Endometrium (tissue), 2 donors: Measurements from ENCODE around the gene AP2A1.

Source experiments
- FAIRE-seq: peaks from 2 replicates; lab custom pipeline; 2012; peaks lifted over from hg19 to GRCh38; lab: Jason Lieb, UNC
- donor health status: control.
- donor health status: control.

AP2A1 gene

DNA sequence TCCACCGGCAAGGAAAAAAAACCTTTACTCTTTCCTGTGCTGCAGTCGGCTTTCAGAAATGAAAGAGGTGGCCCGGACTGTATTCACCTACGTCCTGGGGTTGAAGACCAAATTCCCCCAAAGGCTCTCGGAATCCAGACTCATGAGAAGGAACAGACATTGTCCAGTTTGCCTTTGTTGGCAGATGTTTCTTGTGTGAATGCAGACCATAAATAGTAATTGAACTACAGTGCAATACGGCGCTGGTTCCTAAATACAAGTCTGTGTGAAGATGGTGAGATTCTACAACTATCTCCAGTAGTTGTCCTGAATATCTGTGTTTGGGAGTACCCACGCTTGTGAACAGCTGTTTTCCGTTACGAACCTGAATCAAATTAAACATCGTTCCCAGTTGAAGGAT is 72.9 kb downstream of the AP2A1 start:
- FAIRE-seq, result no peak

DNA sequence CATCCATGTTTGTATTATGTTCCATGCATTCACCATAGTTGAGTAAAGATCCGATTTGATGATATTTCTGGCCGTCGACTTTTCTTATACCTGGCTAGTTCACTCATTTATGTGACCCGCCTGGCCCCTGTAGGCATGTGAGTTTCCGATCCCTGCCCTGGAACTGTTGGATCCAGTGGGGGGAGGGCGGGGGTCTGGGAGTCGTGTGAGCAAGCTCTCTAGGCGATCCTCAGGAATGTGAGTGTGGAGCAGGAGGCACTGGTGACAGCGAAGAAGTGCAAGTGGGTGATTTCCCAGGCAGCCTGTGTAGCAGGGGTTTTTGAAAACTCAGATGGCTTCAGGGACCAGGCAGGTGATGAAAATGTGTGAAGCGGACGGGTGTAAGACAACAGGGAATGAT is 73.5 kb downstream of the AP2A1 start:
- no peak for FAIRE-seq

DNA sequence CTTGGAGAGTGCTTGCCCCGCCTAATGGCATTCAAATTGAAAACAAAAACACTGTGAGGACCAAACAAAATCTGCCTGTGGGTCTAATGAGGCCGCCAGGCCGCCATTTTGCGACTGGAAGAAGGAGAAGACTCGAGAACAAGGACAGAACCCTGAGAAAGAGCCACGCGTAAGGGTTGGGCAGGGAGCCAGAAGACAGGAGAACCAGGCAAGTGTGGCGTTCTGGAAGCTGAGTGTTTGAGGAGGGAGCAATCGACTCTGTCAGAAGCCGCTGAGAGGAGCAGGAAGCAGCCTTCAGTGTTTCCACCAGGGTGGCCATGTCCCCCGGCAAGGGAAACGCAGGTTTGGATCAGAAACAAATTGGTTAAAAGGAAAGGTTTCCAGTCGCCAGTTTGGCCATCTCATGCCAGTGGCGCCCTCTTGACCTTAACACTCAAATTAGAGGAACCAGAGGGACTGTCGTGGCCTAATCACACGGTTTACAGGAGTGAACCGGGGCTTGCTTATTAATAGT is 74.0 kb downstream of the AP2A1 start:
- no peak for FAIRE-seq

DNA sequence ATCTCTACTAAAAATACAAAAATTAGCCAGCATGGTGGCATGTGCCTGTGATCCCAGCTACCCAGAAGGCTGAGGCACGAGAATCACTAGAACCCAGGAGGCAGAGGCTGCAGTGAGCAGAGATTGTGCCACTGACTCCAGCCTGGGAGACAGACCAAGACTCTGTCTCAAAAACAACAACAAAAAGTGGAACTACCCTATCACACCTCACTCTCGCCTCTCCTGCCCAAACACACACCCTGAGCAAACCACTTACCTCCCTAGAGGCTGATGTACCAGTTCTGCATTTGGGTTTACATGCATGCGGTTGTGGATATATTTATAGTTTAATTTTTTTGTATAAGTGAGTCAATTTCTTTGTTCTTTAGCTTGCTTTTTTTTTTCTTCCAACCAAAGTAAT is 76.5 kb downstream of the AP2A1 start:
- FAIRE-seq, result no peak

DNA sequence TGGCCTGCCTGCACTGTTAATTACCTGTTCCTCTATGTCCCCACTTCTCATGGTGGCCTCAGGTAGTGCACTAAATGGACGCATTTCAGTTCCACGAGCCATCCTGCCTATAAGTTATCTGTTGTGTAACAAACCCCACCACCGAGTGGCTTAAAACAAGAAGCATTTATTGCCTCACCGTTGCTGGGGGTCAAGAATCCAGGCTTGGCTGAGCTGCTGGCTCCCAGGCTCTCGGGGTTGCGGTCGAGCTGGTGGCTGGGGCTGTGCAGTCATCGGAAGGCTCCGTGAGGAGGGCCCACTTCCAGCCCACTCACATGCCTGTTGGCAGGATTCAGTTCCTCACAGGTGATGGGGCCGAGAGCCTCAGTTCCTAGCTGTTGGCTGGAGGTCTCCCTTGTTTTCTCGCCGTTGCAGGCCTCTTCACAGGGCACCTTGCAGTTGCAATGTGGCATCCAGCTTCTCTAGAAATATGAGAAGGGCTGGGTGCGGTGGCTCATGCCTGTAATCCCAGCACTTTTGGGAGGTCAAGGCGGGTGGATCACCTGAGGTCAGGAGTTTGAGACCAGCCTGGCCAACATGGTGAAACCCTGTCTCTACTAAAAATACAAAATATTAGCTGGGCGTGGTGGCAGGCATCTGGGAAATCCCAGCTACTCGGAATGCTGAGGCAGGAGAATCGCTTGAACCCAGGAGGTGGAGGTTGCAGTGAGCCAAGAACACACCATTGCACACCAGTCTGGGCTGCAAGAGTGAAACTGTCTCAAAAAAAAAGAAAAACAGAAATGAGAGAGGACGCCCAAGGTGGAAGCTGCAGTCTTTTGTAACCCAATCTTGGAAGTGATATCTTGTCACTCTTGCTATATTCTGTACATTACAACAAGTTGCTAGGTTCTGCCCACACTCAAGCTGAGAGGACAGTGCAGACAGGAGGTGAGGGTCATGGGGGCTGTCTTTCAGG is 77.6 kb downstream of the AP2A1 start:
- FAIRE-seq, result no peak

DNA sequence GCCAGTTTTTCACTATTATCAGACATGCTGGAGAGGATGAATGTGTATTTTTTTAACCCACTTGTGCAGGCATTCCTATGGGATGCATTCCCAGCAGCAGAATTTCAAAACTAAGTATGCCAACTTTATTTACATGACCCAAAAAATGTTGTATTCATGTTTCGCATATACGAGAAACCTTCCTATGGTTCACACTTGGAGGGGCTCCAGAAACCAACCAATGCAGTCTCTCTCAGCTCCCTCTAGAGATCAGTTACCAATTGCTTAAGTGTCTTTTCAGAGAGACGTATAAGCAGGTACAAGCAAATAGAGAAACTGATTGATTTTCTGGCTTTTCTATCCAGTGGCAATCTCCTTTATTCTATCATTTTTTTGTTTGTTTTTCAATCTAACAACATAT is 78.6 kb downstream of the AP2A1 start:
- no peak for FAIRE-seq

DNA sequence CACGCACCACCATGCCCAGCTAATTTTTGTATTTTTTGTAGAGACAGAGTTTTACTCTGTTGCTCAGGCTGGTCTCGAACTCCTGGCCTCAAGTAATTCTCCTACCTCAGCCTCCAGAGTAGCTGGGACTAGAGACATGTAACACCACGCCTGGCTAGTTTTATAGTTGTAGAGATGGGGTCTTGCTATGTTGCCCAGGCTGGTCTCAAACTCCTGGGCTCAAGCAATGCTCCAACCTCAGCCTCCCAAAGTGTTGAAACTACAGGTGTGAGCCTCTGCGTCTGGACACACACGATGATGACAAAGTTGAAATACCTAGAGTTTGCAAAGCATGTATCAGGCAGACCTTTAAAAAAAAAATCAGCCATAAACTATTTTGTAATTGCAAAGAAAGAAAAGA is 79.6 kb downstream of the AP2A1 start:
- FAIRE-seq, result no peak

DNA sequence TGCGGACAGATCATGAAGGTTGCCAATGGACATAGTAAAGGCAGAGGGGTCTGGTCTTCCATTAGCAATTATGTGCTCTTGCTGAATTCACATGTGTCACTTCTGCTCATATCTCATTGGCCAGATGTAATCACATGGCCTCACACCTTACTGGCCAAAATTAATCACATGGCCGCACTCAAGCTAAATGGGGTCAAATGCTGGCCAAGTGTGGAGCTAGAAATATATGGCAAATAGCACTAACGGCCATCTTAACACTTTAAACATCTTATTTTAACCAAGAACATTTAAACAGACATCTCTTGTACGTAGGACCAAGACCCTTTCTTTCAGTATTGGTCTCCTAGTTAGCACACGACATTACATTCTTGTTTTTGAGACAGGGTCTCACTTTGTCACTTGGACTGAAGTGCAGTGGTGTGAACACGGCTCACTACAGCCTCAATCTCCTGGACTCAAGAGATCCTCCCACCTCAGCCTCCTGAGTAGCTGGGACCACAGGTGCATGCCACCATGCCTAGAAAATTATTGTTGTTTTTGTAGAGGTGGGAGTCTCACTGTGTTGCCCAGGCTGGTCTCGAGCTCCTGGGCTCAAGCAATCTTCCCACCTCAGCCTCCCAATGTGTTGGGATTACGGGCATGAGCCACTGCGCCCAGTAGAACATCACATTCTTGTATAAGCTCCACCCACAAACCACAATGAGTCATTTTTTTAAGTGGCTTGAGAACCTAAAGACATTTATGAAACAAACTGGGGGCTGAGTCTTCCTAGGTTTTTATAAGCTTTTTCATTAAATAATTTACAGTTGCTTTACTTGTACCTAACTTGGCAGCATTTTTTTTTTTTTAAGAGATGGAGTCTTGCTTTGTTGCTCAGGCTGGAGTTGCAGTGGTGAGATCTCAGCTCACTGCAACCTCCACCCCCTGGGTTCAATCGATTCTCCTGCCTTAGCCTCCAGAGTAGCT is 81.2 kb downstream of the AP2A1 start:
- FAIRE-seq, result no peak

DNA sequence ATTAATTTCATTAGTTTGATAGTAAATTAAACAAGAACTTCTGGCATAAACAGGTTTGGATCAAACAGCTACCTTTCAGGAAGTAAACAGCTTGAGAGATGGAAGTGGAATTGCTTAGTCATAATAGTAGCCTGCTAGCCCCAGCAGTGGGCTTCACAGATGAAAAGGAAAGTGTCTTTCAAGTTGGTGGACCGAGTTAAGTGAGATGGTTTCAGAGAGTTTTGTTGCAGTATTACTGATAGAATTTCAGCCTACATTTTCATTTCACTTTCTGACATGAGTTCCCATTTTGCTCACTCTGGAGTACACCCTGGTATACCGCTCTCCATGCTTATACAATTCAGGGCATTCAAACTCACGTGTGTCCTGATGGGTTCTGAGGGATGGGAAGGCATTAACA is 82.1 kb downstream of the AP2A1 start:
- FAIRE-seq, result no peak

DNA sequence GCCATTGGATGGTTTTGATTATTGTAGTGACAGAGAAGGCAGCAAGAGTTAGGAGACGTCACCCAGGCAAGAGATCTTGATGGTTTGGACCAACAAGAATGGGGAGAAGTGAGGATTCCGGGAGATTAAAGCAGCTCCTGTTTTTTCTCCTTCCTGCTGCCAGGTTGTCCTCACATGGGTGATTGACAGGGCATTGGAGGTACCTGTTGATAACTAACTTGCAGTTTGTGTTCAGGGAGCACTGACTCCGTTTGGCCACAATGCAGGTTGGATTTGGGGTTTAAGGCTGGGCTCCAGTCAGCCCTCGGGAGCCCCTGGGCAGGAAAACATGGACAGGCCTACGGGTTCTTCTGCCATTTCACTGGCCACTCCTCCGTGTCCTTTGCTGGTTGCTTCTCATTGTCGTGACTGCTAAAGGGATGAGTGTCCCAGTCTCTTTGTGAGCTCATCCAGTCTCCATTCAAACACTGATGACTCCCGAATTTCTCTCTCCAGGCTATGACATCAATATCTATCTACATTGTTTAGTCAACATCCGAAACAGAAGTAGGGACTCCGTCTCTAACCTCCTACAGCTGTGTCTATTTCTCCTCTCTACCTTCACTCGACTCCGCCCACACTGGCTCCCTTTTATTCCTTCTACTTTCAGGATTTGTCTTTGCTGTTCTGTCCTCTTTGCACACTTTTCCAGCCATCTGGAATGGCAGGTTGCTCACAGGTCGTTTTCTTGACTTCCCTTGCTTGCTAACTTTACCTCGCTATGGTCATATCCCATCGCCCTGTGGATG is 82.8 kb downstream of the AP2A1 start:
- FAIRE-seq, result no peak

DNA sequence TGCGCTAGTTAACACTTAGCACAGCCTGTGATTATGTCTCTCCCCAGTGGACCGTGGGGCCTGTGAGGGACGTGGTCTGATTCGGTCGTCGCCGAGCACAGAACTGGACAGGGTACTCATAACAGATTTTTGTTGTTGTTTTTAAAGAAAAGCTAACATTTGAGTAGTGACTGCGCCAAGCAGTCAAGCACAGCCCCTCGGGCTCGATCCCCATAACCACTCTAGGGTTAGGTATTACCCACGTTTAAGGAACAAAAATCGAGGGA is 83.4 kb downstream of the AP2A1 start:
- no peak for FAIRE-seq

DNA sequence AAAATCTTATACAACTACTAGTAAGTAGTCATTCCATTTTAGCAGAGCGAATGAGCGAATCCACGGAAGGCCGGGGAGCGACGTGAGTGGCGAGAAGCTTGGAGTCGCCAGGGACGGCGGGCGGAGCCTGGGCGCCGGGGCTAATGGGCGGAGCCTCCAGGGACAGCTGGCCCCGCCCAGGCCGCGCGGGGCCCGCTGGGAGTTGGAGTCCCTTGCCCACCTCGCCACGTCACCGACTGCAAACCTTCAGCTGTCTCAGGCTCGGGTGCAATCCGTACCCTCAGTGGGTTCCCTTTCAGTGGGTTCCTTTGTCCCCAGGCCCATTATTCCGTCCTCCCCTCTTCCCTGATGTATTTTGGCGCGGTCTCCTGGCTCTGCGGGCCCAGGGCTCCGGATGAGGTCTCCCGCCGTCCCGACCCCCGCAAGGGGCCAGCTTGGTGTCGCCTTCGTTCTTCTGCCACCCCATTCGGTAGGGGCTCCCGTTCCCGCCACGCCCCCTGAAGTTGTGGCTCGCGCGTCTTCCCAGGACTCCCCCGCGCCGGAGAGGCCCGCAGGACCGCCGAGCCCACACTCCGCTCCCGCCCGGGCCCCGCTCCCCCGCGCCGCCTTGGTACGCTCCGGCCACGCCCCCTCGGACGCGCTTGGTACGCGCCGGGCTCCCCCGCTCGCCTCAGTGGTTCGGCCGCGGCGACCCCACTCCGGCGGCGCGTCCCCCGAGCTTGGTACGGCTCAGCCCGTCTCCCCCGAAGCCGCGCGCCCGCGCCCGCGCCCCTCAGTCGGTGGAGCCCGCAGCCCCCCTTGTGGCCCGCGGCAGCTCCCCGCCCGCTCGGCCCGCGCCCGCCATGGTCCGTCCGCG is 83.9 kb downstream of the AP2A1 start, which contains the start of gene PTOV1:
TSS of gene PTOV1 (plus strand) at position 673 of the 856 bp plus-strand sequence.
- no peak for FAIRE-seq

DNA sequence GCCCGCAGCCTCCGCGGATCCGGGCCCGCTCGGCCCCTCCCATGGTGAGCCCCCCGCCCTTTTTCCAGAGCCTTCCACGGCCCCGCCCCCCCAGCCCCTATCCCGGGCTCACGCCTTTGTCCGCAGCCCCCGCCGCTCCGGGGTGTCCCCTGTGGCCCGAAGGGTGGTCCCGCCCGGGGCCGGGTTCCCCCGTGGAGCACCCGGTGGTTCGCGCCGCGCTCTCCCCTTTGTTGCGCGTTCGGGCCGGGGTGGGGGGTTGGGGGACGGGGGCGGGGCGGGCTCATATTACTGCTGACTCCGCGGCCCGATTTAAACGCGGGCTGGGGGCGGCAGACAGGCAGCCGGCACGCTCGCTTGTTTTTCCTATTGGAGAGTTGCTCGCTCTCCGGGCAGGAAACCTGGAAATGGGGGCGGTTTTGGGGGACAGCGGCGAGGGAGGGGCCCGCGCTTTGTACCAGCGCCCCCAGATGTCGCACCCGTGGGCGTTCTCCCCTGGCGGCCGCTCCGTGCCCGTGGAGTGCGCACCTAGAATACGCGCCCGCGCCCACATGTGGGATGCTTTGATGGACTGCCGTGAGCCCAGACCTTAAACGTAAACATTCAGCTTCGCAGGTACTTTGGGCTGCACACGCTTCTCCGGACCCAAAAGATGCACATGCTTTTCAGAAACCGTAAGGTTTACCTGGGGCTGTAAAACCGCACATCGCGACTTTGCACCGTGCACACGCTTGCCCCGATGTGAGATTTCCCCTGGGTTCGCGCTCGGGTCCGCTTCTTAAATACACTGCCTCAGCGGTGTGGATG is 84.9 kb downstream of the AP2A1 start:
- FAIRE-seq, result no peak

DNA sequence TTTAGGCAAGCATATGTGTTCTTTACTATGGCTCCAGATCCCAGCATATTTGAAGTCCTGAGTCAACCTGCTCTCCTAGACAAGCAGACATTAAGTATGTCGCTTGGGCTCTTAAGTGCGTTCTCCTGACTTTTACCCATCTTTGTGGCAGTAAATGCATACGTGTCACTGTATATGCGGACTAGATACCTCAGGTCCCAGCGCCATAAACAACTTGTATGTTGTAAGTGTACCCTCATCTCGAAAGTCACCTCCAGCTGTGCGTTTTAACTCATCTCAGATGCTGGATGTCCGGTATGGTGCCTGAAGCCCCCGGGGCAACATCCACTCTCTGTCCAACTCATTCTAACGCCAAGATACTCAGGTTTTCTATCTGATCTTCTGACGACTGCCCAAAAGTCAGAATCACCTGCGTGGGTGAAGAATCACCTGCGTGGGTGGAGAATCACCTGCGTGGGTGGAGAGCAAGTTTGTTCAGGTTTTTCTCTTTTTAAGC is 85.9 kb downstream of the AP2A1 start:
- no peak for FAIRE-seq

DNA sequence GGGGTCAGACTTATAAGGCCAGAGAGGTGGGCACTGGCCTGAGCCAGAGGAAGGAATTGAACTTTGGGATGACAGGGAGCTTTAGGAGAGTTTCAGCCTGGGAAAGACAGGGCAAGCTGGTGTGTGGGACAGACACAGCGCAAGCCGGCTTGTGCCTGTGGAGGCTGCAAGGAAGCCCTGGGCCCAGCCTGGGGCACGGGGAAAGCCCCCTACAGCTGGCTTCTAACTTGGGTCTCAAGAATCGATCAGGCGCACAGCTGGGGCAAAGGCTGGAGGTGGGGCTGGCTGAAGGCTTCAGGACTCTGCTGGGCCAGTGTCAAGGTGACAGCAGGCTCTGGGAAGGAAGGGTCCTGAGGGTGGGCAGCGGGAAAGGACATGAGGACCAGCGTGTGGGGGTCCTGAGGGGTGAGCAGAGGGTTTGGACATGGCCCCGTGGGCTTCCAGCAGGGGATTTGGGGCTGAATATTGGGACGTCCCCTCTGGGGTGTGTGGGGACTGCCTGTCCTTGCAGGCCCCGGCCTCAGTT is 87.1 kb downstream of the AP2A1 start:
- FAIRE-seq, result no peak

DNA sequence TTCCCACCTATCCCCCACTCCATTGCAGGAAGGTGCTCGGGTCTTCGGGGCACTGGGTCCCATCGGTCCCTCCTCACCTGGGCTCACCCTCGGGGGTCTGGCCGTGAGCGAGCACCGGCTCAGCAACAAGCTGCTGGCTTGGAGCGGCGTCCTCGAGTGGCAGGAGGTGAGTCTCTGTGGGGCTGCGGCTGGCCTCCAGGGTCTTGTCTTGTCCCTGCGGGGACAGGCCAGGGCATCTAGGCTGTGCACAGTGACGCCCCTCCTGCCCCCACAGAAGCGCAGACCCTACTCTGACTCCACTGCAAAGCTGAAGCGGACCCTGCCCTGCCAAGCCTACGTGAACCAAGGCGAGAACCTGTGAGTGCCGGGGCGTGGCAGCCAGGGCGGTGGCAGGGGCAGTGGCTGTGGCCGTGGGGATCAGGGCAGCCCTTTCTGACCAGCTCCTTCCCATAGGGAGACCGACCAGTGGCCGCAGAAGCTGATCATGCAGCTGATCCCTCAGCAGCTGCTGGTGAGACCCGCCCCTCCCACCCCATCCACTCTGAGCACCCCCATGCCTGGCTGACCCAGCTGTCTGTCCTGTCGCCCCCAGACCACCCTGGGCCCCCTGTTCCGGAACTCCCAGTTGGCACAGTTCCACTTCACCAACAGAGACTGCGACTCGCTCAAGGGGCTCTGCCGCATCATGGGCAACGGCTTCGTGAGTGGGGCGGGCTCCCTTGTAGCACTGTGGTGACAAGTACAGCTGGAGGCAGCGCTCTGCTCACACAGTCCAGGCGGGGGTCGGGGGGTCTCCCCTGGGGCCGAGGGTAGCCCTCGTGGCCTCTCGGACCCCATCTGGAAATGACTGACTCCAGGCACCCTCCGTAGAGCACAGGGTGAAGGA is 87.8 kb downstream of the AP2A1 start:
- FAIRE-seq, result no peak

DNA sequence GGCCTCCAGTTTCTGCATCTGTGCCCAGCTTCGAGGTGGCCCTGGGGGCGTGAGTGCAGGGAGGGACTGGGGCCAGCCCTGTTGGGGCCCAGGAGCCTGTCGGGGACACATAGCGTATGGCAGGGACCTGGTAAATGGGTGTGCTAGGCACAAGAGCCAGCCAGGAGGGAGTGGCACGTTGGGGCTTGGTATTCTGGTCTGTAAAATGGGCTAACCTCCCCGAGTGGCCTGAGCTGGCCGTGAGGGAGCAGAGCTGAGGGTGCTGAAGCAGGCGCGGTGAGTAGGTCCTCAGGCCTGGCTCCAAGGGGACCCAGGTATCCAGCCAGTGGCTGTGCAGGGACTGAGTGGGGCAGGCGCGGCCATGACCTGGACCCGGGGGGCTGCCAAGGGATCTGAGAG is 88.5 kb downstream of the AP2A1 start:
- FAIRE-seq, result no peak

DNA sequence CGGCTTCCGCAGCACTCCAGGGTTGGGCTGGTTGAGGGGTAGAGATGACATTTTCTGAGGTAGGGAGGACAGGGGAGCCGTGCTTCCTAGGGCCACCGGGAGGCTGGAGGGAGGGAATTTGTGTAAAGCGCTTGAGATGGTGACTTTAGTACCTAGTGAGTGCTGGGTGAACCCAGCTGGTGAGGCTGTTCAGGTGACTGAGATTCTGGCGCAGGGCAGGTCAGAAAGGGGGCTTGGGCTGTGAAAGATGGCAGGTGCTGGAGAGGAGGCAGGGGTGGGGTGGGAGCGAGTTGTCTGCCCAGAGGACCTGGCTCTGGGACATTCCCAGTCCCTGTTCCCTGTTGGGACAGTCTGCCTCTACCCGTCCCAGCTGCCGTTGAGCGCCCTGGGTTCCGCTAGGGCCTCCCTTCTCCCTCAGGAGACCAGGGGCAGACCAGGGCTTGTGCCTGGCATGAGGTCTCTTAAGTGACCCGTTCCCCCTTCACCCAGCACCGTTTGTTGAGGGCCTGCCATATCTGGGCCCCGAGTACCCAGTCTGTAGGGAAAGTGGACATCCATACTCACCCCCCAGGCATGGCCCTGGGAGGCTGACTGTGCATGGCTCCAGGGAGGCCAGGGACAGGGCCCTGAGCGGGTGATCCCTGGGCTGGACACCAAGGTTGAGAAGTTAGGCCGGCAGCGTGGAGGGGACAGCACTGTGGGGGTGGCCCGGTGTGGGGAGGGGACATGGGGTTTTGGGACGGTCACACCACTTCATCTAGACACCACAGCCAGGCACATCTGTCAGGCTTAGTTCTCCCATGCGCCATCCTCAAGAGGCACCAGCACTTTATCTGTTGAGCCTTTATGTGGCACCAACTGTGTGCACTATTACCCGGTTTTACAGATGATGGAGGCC is 89.1 kb downstream of the AP2A1 start:
- no peak for FAIRE-seq
